Tibial nerve (tissue), 4 donors: ENCODE measurements around the gene MED23. TPM values are rescaled to one million over a fixed set of nuclear protein-coding genes. Genes with fewer than 3 reads are reported as not detected.

Experiments used
- DNase-seq, 2 donors: peaks; one replicate each; pipeline ENCODE4 v3.0.0-alpha.2; 2019; ENCODE audit warnings: low spot score in 2 of 2
- H3K27ac ChIP-seq, 4 donors: fragments of 200-600 bp; sonication (generic) in 3 of 4; one replicate each; pipeline ENCODE4 v1.5.1; 2017 to 2019; ENCODE audit warnings: mild to moderate bottlenecking in 1 of 4
- H3K27me3 ChIP-seq, 2 donors: fragments of 200-600 bp; sonication (generic) in 1 of 2; one replicate each; pipeline versions ENCODE4 v1.5.1 to v1.6.0; 2017 to 2019
- H3K36me3 ChIP-seq, 3 donors: fragments of 200-600 bp; sonication (generic); one replicate each; pipeline ENCODE4 v1.5.1; 2018 to 2019
- H3K4me1 ChIP-seq, 4 donors: fragments of 200-600 bp; sonication (generic) in 3 of 4; one replicate each; pipeline ENCODE4 v1.5.1; 2017 to 2019
- H3K4me3 ChIP-seq, 4 donors: fragments of 200-600 bp; sonication (generic) in 3 of 4; one replicate each; pipeline ENCODE4 v1.5.1; 2017 to 2019; ENCODE audit warnings: mild to moderate bottlenecking in 1 of 4, moderate library complexity in 1 of 4
- H3K9me3 ChIP-seq, 4 donors: fragments of 200-600 bp; sonication (generic) in 3 of 4; one replicate each; pipeline ENCODE4 v1.5.1; 2017 to 2019
- CTCF ChIP-seq, 5 experiments: fragments of 200-600 bp in 3 of 5; fragments of 450-650 bp in 2 of 5; sonication (generic) in 3 of 5; IDR thresholded peaks; one replicate each; pipeline ENCODE4 v1.5.1; 2016 to 2019; ENCODE audit warnings: antibody characterized with exemption in 5 of 5, mild to moderate bottlenecking in 3 of 5, moderate library complexity in 2 of 5
- EP300 ChIP-seq, 2 donors: sonication (generic); formaldehyde crosslinking; IDR thresholded peaks; one replicate each; pipeline ENCODE4 v1.6.1; 2017; ENCODE audit warnings: antibody characterized with exemption in 2 of 2, mild to moderate bottlenecking in 1 of 2
- POLR2A ChIP-seq, 2 donors: fragments of 450-650 bp; IDR thresholded peaks; one replicate each; pipeline ENCODE4 v1.6.1; 2017; ENCODE audit warnings: antibody characterized with exemption in 2 of 2, mild to moderate bottlenecking in 2 of 2, moderate library complexity in 2 of 2
- WGBS, 2 donors: methylation state at CpG; one replicate each; pipeline ENCODE4 v1.1.5; 2018; 5-methylcytosine and 5-hydroxymethylcytosine counted together
- total RNA-seq, 4 donors: library from RNA; depleted of rRNA; stranded (reverse); fragments of >200 nt; gene quantifications; one replicate each; pipeline ENCODE4 v1.1.0, GENCODE V29; 2016

MED23 gene
- total RNA-seq, 4 donors from 2014 or later, result 27.3 to 36.5 (median 29.0) TPM

DNA sequence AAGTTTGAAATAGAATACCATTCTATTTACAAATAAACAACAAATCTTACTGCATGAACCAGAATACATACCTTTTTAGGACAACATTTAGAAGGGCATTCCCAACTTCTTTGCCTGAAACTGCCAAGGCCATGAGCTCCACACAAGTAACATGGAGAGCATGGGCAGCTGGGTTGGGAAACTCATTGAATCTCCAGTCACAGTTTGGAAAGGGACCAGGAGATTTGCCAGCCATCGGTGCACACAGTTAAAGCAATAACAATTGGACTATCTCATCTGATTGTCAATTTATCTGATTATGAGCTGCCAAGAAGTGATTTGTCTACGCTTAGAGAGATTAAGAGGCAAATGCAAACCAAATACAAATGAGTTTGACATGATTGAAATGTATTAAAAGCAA, 35.1 kb downstream of the MED23 start:
- whole genome bisulfite sequencing, 2 donors, result 95 to 100% methylated on average over 2 of the region's 2 CpGs
- Histone ChIP-seq H3K27me3 (no peaks in the 10 kb centered on the region), H3K27ac (no peak overlapping the region), H3K36me3 (peaks cover 0 to 98% (median 24%) of the 10 kb centered on the region in 3 donors), H3K4me3 (no peak overlapping the region), H3K4me1 (no peaks in the 10 kb centered on the region), H3K9me3 (no peaks in the 10 kb centered on the region)
- DNase-seq, result no peak
- TF ChIP-seq CTCF (IDR thresholded peaks at IDR 0.05) (no peak), POLR2A (IDR thresholded peaks at IDR 0.05) (no peak), EP300 (IDR thresholded peaks at IDR 0.05) (no peak)

DNA sequence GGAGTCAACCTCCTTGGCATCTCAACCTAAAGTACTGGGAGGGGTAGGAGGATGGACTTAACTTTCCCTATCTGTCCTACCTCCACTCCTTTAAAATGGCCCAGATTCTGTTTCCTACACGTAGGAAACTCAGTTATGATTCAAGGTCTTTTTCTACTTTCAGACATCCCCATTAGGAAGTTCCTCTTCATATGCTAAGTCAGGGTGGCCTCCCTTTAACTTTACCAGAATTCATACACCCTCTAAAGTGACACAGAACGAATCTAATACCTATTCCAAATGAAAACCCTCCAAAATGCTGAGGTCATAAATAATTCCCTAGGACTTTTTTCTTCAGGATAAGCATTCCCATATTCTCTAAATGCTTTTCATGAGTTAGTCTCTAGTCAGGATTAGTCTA, 39.4 kb downstream of the MED23 start:
- WGBS, 2 donors, result 86 to 91% methylated on average over 2 of the region's 2 CpGs
- Histone ChIP-seq H3K4me1 (no peaks in the 10 kb centered on the region), H3K27ac (no peak overlapping the region), H3K9me3 (no peaks in the 10 kb centered on the region), H3K27me3 (no peaks in the 10 kb centered on the region), H3K36me3 (peaks cover 0 to 98% (median 24%) of the 10 kb centered on the region in 3 donors), H3K4me3 (no peak overlapping the region)
- TF ChIP-seq POLR2A (IDR thresholded peaks at IDR 0.05) (no peak), EP300 (IDR thresholded peaks at IDR 0.05) (no peak), CTCF (IDR thresholded peaks at IDR 0.05) (no peak)
- no peak for DNase-seq

GRCh38 chr6:131587909-131588308, 40.1 kb downstream of the MED23 start:
- H3K4me1 ChIP-seq, result no peaks in the 10 kb centered on the region
- TF ChIP-seq CTCF (IDR thresholded peaks at IDR 0.05) (no peak), POLR2A (IDR thresholded peaks at IDR 0.05) (no peak), EP300 (IDR thresholded peaks at IDR 0.05) (no peak)
- H3K36me3 ChIP-seq, result peaks cover 0 to 97% (median 19%) of the 10 kb centered on the region in 3 donors
- 82% methylated on average over 4 of the region's 4 CpGs for WGBS, 2 donors
- H3K27ac ChIP-seq, result no peak overlapping the region
- DNase-seq, result no peak
- H3K4me3 ChIP-seq, result no peak overlapping the region
- H3K9me3 ChIP-seq, result no peaks in the 10 kb centered on the region
- no peaks in the 10 kb centered on the region for H3K27me3 ChIP-seq

- WGBS, 2 donors, result 52 to 53% methylated on average over 4 of the region's 4 CpGs
- TF ChIP-seq POLR2A (IDR thresholded peaks at IDR 0.05), result no peak
- TF ChIP-seq CTCF (IDR thresholded peaks at IDR 0.05), result no peak
- TF ChIP-seq EP300 (IDR thresholded peaks at IDR 0.05), result no peak
- H3K9me3 ChIP-seq, result no peaks in the 10 kb centered on the region
- peaks cover 0 to 97% (median 12%) of the 10 kb centered on the region in 3 donors for H3K36me3 ChIP-seq
- no peaks in the 10 kb centered on the region for H3K4me1 ChIP-seq
- H3K27ac ChIP-seq, result no peak overlapping the region
- H3K4me3 ChIP-seq, result no peak overlapping the region
- H3K27me3 ChIP-seq, result no peaks in the 10 kb centered on the region
- DNase-seq, result no peak
Observed at GRCh38 chr6:131586543-131586942, 41.5 kb downstream of the MED23 start.

DNA sequence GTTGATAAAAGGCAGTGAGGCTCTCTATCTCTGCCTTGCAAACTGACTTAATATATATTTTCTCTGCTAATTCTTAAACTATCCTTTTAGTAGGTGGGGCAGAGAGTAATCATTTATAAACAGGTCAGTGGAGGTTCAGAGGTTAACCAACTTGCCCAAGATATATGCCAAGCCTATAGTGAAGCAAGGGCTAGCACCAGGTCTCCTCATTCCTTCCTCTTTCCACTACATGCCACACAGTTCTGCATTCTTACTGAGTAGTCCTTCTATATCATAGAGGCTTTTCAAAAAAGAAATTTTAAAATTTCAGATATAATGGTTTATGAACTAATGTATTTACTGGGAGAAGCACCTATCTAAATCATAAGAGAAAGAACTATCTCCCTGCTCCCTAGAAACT, 46.5 kb downstream of the MED23 start:
- no peaks in the 10 kb centered on the region for H3K27me3 ChIP-seq
- TF ChIP-seq POLR2A (IDR thresholded peaks at IDR 0.05) (no peak), EP300 (IDR thresholded peaks at IDR 0.05) (no peak), CTCF (IDR thresholded peaks at IDR 0.05) (no peak)
- peaks cover 0 to 94% (median 10%) of the 10 kb centered on the region in 3 donors for H3K36me3 ChIP-seq
- H3K9me3 ChIP-seq, result no peaks in the 10 kb centered on the region
- no peak overlapping the region for H3K4me3 ChIP-seq
- no peaks in the 10 kb centered on the region for H3K4me1 ChIP-seq
- no peak for DNase-seq
- no peak overlapping the region for H3K27ac ChIP-seq
